SU-DHL-6 (cell line): ENCODE data around the gene WWTR1.

Experiments used
- H2AFZ ChIP-seq: fragments of 200-600 bp; sonication (generic); 2 replicates; pipeline ENCODE4 v1.6.1; 2014; ENCODE audit warnings: low read depth, mild to moderate bottlenecking, moderate library complexity, mixed read lengths, antibody characterized with exemption, low read length; ENCODE audit not compliant: severe bottlenecking
- H3F3A ChIP-seq: fragments of 200-600 bp; shearing (Covaris generic); 2 replicates; pipeline ENCODE4 v1.6.0; 2016; ENCODE audit warnings: antibody characterized with exemption, mild to moderate bottlenecking; ENCODE audit not compliant: insufficient read depth
- H3K27ac ChIP-seq: fragments of 200-600 bp; sonication (generic); 2 replicates; pipeline ENCODE4 v1.5.1; 2016; ENCODE audit warnings: low read depth, mild to moderate bottlenecking, low read length, moderate library complexity, mixed read lengths
- H3K27me3 ChIP-seq: fragments of 200-600 bp; sonication (generic), shearing (Covaris generic); 2 replicates; pipeline ENCODE4 v1.6.0; 2014; ENCODE audit warnings: mild to moderate bottlenecking, low read length
- H3K36me3 ChIP-seq: fragments of 200-600 bp; sonication (generic); 2 replicates; pipeline ENCODE4 v1.6.1; 2014; ENCODE audit warnings: mild to moderate bottlenecking, low read length, mixed read lengths
- H3K4me2 ChIP-seq: fragments of 300-600, 200-600 bp; shearing (Covaris generic), sonication (generic); 2 replicates; pipeline ENCODE4 v1.6.0; 2014; ENCODE audit warnings: low read length, low read depth, mild to moderate bottlenecking; ENCODE audit not compliant: poor library complexity, severe bottlenecking
- H3K4me3 ChIP-seq: fragments of 200-600 bp; sonication (generic); 2 replicates; pipeline ENCODE4 v1.5.1; 2014; ENCODE audit warnings: antibody characterized with exemption, low read length, mild to moderate bottlenecking, mixed read lengths; ENCODE audit not compliant: insufficient read depth, poor library complexity, severe bottlenecking
- H3K79me2 ChIP-seq: fragments of 200-600 bp; sonication (generic); 2 replicates; pipeline ENCODE4 v1.6.1; 2014; ENCODE audit warnings: mild to moderate bottlenecking, low read length, moderate library complexity; ENCODE audit not compliant: insufficient read depth
- H3K9ac ChIP-seq: fragments of 200-600 bp; sonication (generic); 2 replicates; pipeline ENCODE4 v1.7.0; 2014; ENCODE audit warnings: mild to moderate bottlenecking, low read length
- H3K9me2 ChIP-seq: fragments of 200-600 bp; sonication (generic); replicated peaks from 2 replicates; pipeline ENCODE4 v1.6.1; 2014; ENCODE audit warnings: low read length; ENCODE audit not compliant: insufficient read depth
- H3K9me3 ChIP-seq: fragments of 200-600 bp; sonication (generic); 2 replicates; pipeline ENCODE4 v1.6.1; 2014; ENCODE audit warnings: low read length, mixed read lengths; ENCODE audit not compliant: insufficient read depth
- H4K20me1 ChIP-seq: fragments of 200-600 bp; sonication (generic); 2 replicates; pipeline ENCODE4 v1.6.1; 2014; ENCODE audit warnings: low read depth, mild to moderate bottlenecking, antibody characterized with exemption, low read length, moderate library complexity, mixed read lengths
- CTCF ChIP-seq: fragments of 200-600 bp; sonication (generic); IDR thresholded peaks from one replicate; pipeline ENCODE4 v1.5.1; 2017; ENCODE audit warnings: antibody characterized with exemption, mild to moderate bottlenecking, low read length, moderate library complexity; ENCODE audit not compliant: insufficient read depth, poor library complexity, severe bottlenecking
- EZH2phosphoT487 ChIP-seq: fragments of 200-600 bp; sonication (generic), shearing (Covaris generic); conservative IDR thresholded peaks from 2 replicates; pipeline ENCODE4 v1.6.1; 2018; ENCODE audit warnings: mild to moderate bottlenecking, antibody characterized with exemption, low read length, moderate library complexity, mixed read lengths

Gene WWTR1

GRCh38 chr3:149701206-149701976 is 43.6 kb upstream of the WWTR1 start:
- H3F3A ChIP-seq, result no peaks in the 10 kb centered on the region

GRCh38 chr3:149688122-149688757 is 30.4 kb upstream of the WWTR1 start:
- H3K4me3 ChIP-seq, result no peak overlapping the region
- H4K20me1 ChIP-seq, result no peaks in the 10 kb centered on the region
- no peaks in the 10 kb centered on the region for H3K9me2 ChIP-seq
- no peak overlapping the region for H3K27ac ChIP-seq
- TF ChIP-seq EZH2phosphoT487 (no peak), CTCF (no peak)
- no peak overlapping the region for H3K4me2 ChIP-seq
- no peaks in the 10 kb centered on the region for H3K27me3 ChIP-seq
- H3K79me2 ChIP-seq, result no peaks in the 10 kb centered on the region
- H2AFZ ChIP-seq, result no peak overlapping the region
- H3K9me3 ChIP-seq, result no peaks in the 10 kb centered on the region
- H3K9ac ChIP-seq, result no peak overlapping the region
- H3K36me3 ChIP-seq, result no peaks in the 10 kb centered on the region
- H3F3A ChIP-seq, result no peaks in the 10 kb centered on the region

More at GRCh38 chr3:149701206-149701976, 43.6 kb upstream of the WWTR1 start:
- no peak overlapping the region for H3K4me3 ChIP-seq
- no peaks in the 10 kb centered on the region for H3K27me3 ChIP-seq
- H3K9me2 ChIP-seq, result no peaks in the 10 kb centered on the region
- no peak for TF ChIP-seq EZH2phosphoT487
- TF ChIP-seq CTCF, result no peak
- H3K36me3 ChIP-seq, result no peaks in the 10 kb centered on the region
- no peak overlapping the region for H3K9ac ChIP-seq
- H3K27ac ChIP-seq, result no peak overlapping the region
- peaks cover 7% of the 10 kb centered on the region; the same call in 1 of the 2 replicates for H3K9me3 ChIP-seq
- no peaks in the 10 kb centered on the region for H4K20me1 ChIP-seq
- H2AFZ ChIP-seq, result no peak overlapping the region
- H3K79me2 ChIP-seq, result no peaks in the 10 kb centered on the region
- no peak overlapping the region for H3K4me2 ChIP-seq

GRCh38 chr3:149686996-149687395 is 29.2 kb upstream of the WWTR1 start:
- no peaks in the 10 kb centered on the region for H3K9me3 ChIP-seq
- TF ChIP-seq CTCF (no peak), EZH2phosphoT487 (no peak)
- no peaks in the 10 kb centered on the region for H4K20me1 ChIP-seq
- no peaks in the 10 kb centered on the region for H3F3A ChIP-seq
- no peak overlapping the region for H2AFZ ChIP-seq
- H3K9me2 ChIP-seq, result no peaks in the 10 kb centered on the region
- no peak overlapping the region for H3K4me3 ChIP-seq
- no peak overlapping the region for H3K4me2 ChIP-seq
- no peak overlapping the region for H3K9ac ChIP-seq
- H3K27ac ChIP-seq, result no peak overlapping the region
- no peaks in the 10 kb centered on the region for H3K27me3 ChIP-seq
- no peaks in the 10 kb centered on the region for H3K79me2 ChIP-seq
- no peaks in the 10 kb centered on the region for H3K36me3 ChIP-seq
